K562 (cell line): ENCODE results near the gene DHRS12. TPM values are rescaled to one million over a fixed set of nuclear protein-coding genes. Genes with fewer than 3 reads are reported as not detected.

ENCODE experiments used
- ATAC-seq: fragments of 200-7000 bp; cut with Tn5 transposase; 3 replicates; pipeline ENCODE4 v1.9.1; 2020; ENCODE audit warnings: moderate library complexity
- BruUV-seq: library from RNA; stranded (reverse); fragments of 400-500 nt; replicated peaks from 2 replicates; lab custom pipeline; 2021; lab: Mats Ljungman, UMichigan
- CTCF ChIA-PET: fragments of 300-600 bp; formaldehyde crosslinking; extraction: SDS; loops from one replicate; lab custom pipeline; 2021; ENCODE audit warnings: low intra/inter-chr PET ratio; lab: Yijun Ruan, JAX
- POLR2A ChIA-PET: fragments of 300-600, 350-650 bp; sonication (Branson Sonifier 250); formaldehyde crosslinking; extraction: SDS; loops from one replicate; lab custom pipeline; 2021; ENCODE audit warnings: antibody characterized with exemption, inconsistent platforms; lab: Yijun Ruan, JAX
- DNase-seq, 4 experiments: peaks; one replicate each; pipeline versions ENCODE4 v3.0.0 to v3.0.0-alpha.2; 2011 to 2018; ENCODE audit warnings: low spot score in 3 of 4, mixed read lengths in 3 of 4; ENCODE audit errors: extremely low read depth in 1 of 4
- FAIRE-seq: peaks from 2 replicates; lab custom pipeline; 2011; peaks lifted over from hg19 to GRCh38; lab: Jason Lieb, UNC
- H2AFZ ChIP-seq: 2 replicates; pipeline ENCODE4 v1.6.0; 2011; ENCODE audit warnings: low read depth, low read length, control low read depth, inconsistent platforms
- H3K27ac ChIP-seq: fragments of 200-600 bp; 3 replicates; pipeline ENCODE4 v1.8.0; 2011; ENCODE audit warnings: low read depth, mild to moderate bottlenecking, control low read depth, inconsistent platforms, low read length, moderate library complexity, mixed read lengths; ENCODE audit errors: extremely low read depth
- H3K27me3 ChIP-seq, 2 experiments: fragments of 300-600 bp in 1 of 2; 2 replicates in 1 of 2; 3 replicates in 1 of 2; pipeline versions ENCODE4 v1.6.0 to v1.8.0; 2011; ENCODE audit warnings: inconsistent platforms in 2 of 2, low read length in 2 of 2, mild to moderate bottlenecking in 1 of 2, mixed read lengths in 1 of 2, moderate library complexity in 1 of 2; ENCODE audit not compliant: control insufficient read depth in 2 of 2, insufficient read depth in 2 of 2
- H3K36me3 ChIP-seq: fragments of 300-600 bp; 3 replicates; pipeline ENCODE4 v1.8.0; 2011; ENCODE audit warnings: mild to moderate bottlenecking, low read length, inconsistent platforms; ENCODE audit not compliant: control insufficient read depth, insufficient read depth
- H3K4me1 ChIP-seq, 2 experiments: fragments of 200-600 bp in 1 of 2; replicated peaks in 1 of 2; 2 replicates in 1 of 2; 3 replicates in 1 of 2; pipeline versions ENCODE4 v1.5.1 to v1.8.0; 2011; ENCODE audit warnings: inconsistent platforms in 2 of 2, low read length in 2 of 2, mild to moderate bottlenecking in 1 of 2, mixed read lengths in 1 of 2, moderate library complexity in 1 of 2; ENCODE audit not compliant: control insufficient read depth in 2 of 2, insufficient read depth in 2 of 2
- H3K4me2 ChIP-seq: 2 replicates; pipeline ENCODE4 v1.6.1; 2011; ENCODE audit warnings: low read length, control low read depth, inconsistent platforms, mixed read lengths; ENCODE audit not compliant: insufficient read depth
- H3K4me3 ChIP-seq: fragments of 200-600 bp; sonication (generic), shearing (Covaris generic); 2 replicates; pipeline ENCODE4 v1.5.1; 2016; ENCODE audit warnings: control low read depth, inconsistent platforms
- H3K79me2 ChIP-seq: fragments of 200-600 bp; 3 replicates; pipeline ENCODE4 v1.8.0; 2011; ENCODE audit warnings: low read length, inconsistent platforms; ENCODE audit not compliant: control insufficient read depth, insufficient read depth
- H3K9ac ChIP-seq, 2 experiments: 2 replicates each; pipeline versions ENCODE4 v1.6.0 to v1.6.1; 2011; ENCODE audit warnings: low read depth in 2 of 2, low read length in 2 of 2, control low read depth in 1 of 2, inconsistent platforms in 1 of 2, mild to moderate bottlenecking in 1 of 2, mixed read lengths in 1 of 2; ENCODE audit not compliant: insufficient read depth in 1 of 2
- H3K9me1 ChIP-seq: one replicate; pipeline ENCODE4 v1.6.0; 2011; ENCODE audit warnings: inconsistent platforms, mild to moderate bottlenecking, low read length, moderate library complexity; ENCODE audit not compliant: control insufficient read depth, insufficient read depth
- H3K9me3 ChIP-seq: replicated peaks from 2 replicates; pipeline ENCODE4 v1.5.1; 2011; ENCODE audit warnings: low read depth, low read length, inconsistent platforms; ENCODE audit not compliant: control insufficient read depth, insufficient read depth
- H4K20me1 ChIP-seq: replicated peaks from 2 replicates; pipeline ENCODE4 v1.6.1; 2011; ENCODE audit warnings: low read length, inconsistent platforms, mixed read lengths; ENCODE audit not compliant: control insufficient read depth, insufficient read depth
- BHLHE40 ChIP-seq: IDR thresholded peaks from 2 replicates; pipeline ENCODE4 v1.6.1; 2011; ENCODE audit warnings: low read length, improper control_type of control experiment
- JUND ChIP-seq, 2 experiments: IDR thresholded peaks; 2 replicates in 1 of 2; 3 replicates in 1 of 2; pipeline ENCODE4 v1.6.1; 2011; ENCODE audit warnings: borderline replicate concordance in 2 of 2, low read depth in 2 of 2, low read length in 2 of 2, improper control_type of control experiment in 1 of 2, missing biosample characterization in 1 of 2, missing genetic modification characterization in 1 of 2, missing genetic modification reagents in 1 of 2
- WGBS: fragments of 100-300 bp; shearing (Covaris generic); methylation state at CpG from one replicate; pipeline ENCODE4 v1.1.6; 2016; ENCODE audit warnings: low coverage, mixed read lengths; ENCODE audit not compliant: insufficient coverage; ENCODE audit errors: missing lambda C conversion rate; 5-methylcytosine and 5-hydroxymethylcytosine counted together
- in situ Hi-C: fragments of 300-500 bp; cut with MboI; formaldehyde crosslinking; loops from 4 replicates; pipeline ENCODE4 v1.15.0; 2018; ENCODE audit warnings: inconsistent platforms, mixed read lengths
- intact Hi-C: fragments of 100-400 bp; cut with micrococcal nuclease; formaldehyde crosslinking; loops from 2 replicates; pipeline ENCODE4 v1.14.2; 2022
- polyA plus RNA-seq, 8 experiments: library from polyadenylated mRNA; depleted of rRNA in 4 of 8; stranded (reverse) in 5 of 8; unstranded in 3 of 8; fragments of >200 nt; fragmentation: Nextera tagmentation in 2 of 8; fragmentation: Illumina TruSeq in 1 of 8; extraction: Ambion mirVana in 2 of 8; extraction: Trizol in 1 of 8; gene quantifications; 2 replicates each; pipeline versions ENCODE4 v1.2.1 to v1.2.3, GENCODE V29; 2011 to 2014; ENCODE audit warnings: inconsistent platforms in 1 of 8, missing spikeins in 1 of 8
- total RNA-seq, 7 experiments: library from RNA; depleted of rRNA in 6 of 7; stranded (reverse); fragments of >200 nt in 6 of 7; fragmentation: Illumina TruSeq in 2 of 7; extraction: Trizol in 2 of 7; gene quantifications; 2 replicates each; pipeline versions ENCODE4 v1.2.1 to v1.2.3, GENCODE V29; 2011 to 2021; ENCODE audit warnings: low replicate concordance in 1 of 7
- TF ChIP-seq, protein P1 (sequence below): fragments of 250-450 bp; sonication (Bioruptor Pico); IDR thresholded peaks from 2 replicates; pipeline ENCODE4 v1.4.0; 2020; ENCODE audit warnings: mild to moderate bottlenecking, moderate library complexity
- TF ChIP-seq, protein P2 (sequence below), 2 experiments: IDR thresholded peaks in 1 of 2; conservative IDR thresholded peaks in 1 of 2; 2 replicates each; pipeline ENCODE4 v1.6.1; 2016; ENCODE audit warnings: low read depth in 2 of 2, mild to moderate bottlenecking in 1 of 2, missing compliant biosample characterization in 1 of 2, missing genetic modification characterization in 1 of 2, moderate library complexity in 1 of 2

DHRS12 gene
- total and polyA plus RNA-seq, 9 of the 15 experiments (the other 6 are each of a cell fraction or from before 2014, with no cell fraction given) = 0.62 to 2.7 (median 0.98) TPM

DNA sequence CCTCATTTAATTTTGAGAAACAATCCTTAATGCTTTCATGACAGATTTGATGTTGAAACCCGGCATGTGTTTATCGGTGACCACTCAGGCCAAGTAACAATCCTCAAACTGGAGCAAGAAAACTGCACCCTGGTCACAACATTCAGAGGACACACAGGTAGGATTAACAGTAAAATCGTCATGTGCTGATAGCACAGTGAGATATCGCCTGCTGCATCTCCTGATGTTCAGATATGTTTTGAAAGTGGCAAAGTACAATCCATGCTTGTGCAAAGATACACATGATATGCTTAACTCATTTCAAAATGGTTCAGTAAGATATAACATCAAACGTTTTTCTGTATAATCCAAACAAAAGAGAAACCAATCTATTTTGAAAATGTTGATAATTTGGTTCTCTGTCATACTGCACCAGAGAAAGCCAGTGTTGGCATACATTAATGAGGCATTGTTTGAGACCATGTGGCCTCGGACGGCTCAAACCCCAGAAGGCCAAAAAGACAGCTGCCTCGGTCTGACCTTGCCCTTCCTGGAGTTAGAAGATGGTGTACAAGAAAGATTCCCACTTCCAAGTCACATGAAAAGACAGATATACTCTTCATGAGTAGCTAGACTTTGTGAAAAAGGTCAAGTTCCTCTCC is 76.2 kb downstream of the DHRS12 start:
- FAIRE-seq = no peak
- H3K9ac ChIP-seq = no peak overlapping the region
- DNase-seq = no peak
- H3K27ac ChIP-seq = no peak overlapping the region
- H3K4me2 ChIP-seq = no peak overlapping the region
- intact Hi-C loops = no loop called here
- no peaks in the 10 kb centered on the region for H3K9me3 ChIP-seq
- no peak overlapping the region for H2AFZ ChIP-seq
- ChIA-PET CTCF (no interaction called here), POLR2A (no interaction called here)
- TF ChIP-seq JUND (IDR thresholded peaks at IDR 0.05; ENCODE audit: borderline replicate concordance, low read depth, low read length) = no peak
- TF ChIP-seq JUND (tag; IDR thresholded peaks at IDR 0.05; ENCODE audit: borderline replicate concordance, low read depth, low read length) = no peak
- TF ChIP-seq, protein P1, sequence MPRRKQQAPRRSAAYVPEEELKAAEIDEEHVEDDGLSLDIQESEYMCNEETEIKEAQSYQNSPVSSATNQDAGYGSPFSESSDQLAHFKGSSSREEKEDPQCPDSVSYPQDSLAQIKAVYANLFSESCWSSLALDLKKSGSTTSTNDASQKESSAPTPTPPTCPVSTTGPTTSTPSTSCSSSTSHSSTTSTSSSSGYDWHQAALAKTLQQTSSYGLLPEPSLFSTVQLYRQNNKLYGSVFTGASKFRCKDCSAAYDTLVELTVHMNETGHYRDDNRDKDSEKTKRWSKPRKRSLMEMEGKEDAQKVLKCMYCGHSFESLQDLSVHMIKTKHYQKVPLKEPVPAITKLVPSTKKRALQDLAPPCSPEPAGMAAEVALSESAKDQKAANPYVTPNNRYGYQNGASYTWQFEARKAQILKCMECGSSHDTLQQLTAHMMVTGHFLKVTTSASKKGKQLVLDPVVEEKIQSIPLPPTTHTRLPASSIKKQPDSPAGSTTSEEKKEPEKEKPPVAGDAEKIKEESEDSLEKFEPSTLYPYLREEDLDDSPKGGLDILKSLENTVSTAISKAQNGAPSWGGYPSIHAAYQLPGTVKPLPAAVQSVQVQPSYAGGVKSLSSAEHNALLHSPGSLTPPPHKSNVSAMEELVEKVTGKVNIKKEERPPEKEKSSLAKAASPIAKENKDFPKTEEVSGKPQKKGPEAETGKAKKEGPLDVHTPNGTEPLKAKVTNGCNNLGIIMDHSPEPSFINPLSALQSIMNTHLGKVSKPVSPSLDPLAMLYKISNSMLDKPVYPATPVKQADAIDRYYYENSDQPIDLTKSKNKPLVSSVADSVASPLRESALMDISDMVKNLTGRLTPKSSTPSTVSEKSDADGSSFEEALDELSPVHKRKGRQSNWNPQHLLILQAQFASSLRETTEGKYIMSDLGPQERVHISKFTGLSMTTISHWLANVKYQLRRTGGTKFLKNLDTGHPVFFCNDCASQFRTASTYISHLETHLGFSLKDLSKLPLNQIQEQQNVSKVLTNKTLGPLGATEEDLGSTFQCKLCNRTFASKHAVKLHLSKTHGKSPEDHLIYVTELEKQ = no peak
- no peak for TF ChIP-seq BHLHE40
- TF ChIP-seq, protein P2, sequence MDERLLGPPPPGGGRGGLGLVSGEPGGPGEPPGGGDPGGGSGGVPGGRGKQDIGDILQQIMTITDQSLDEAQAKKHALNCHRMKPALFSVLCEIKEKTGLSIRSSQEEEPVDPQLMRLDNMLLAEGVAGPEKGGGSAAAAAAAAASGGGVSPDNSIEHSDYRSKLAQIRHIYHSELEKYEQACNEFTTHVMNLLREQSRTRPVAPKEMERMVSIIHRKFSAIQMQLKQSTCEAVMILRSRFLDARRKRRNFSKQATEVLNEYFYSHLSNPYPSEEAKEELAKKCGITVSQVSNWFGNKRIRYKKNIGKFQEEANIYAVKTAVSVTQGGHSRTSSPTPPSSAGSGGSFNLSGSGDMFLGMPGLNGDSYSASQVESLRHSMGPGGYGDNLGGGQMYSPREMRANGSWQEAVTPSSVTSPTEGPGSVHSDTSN (CRISPR knock-in tag; IDR thresholded peaks at IDR 0.05; ENCODE audit: low read depth) = no peak
- TF ChIP-seq, protein P2 (tag; conservative IDR thresholded peaks at IDR 0.05; ENCODE audit: low read depth) = no peak
- in situ Hi-C loops = no loop called here
- H4K20me1 ChIP-seq = no peaks in the 10 kb centered on the region
- WGBS = 64% methylated on average over 8 of the region's 8 CpGs
- BruUV-seq = no TSS peak
- H3K9me1 ChIP-seq = no peaks in the 10 kb centered on the region
- no peak overlapping the region for H3K4me3 ChIP-seq
- H3K79me2 ChIP-seq = no peaks in the 10 kb centered on the region
- H3K4me1 ChIP-seq = no peaks in the 10 kb centered on the region
- peaks cover 5% of the 10 kb centered on the region; the same call in 1 of the 3 replicates for H3K36me3 ChIP-seq
- no peak for ATAC-seq
- H3K27me3 ChIP-seq = no peaks in the 10 kb centered on the region
